Stomach (tissue), 4 donors: ENCODE results near the gene DNAJC15.

Experiments used
- EP300 ChIP-seq: sonication (generic); formaldehyde crosslinking; IDR thresholded peaks from one replicate; pipeline ENCODE4 v1.6.1; 2017; ENCODE audit warnings: antibody characterized with exemption
- TF ChIP-seq, protein P1 (sequence below), 7 experiments: fragments of 450-650 bp in 4 of 7; fragments of 200-600 bp in 3 of 7; sonication (generic) in 3 of 7; IDR thresholded peaks; one replicate each; pipeline ENCODE4 v1.5.1; 2016 to 2019; ENCODE audit warnings: antibody characterized with exemption in 7 of 7, control low read depth in 2 of 7, mild to moderate bottlenecking in 1 of 7

DNA sequence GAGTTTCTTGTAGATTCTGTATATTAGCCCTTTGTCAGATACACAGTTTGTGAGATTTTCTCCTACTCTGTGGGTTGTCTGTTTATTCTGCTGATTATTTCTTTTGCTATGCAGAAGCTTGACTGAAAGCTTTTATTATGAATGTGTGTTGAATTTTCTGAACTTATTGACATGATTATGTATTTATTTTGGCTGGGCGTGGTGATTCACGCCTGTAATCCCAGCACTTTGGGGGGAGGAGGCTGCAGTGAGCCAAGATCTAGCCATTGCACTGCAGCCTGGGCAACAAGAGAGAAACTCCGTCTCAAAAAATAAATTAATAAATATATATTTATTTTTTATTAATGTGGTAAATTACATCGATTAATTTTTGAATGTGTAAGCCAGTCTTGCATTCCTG, 78.9 kb downstream of the DNAJC15 start:
- no peak for TF ChIP-seq EP300
- TF ChIP-seq, protein P1, sequence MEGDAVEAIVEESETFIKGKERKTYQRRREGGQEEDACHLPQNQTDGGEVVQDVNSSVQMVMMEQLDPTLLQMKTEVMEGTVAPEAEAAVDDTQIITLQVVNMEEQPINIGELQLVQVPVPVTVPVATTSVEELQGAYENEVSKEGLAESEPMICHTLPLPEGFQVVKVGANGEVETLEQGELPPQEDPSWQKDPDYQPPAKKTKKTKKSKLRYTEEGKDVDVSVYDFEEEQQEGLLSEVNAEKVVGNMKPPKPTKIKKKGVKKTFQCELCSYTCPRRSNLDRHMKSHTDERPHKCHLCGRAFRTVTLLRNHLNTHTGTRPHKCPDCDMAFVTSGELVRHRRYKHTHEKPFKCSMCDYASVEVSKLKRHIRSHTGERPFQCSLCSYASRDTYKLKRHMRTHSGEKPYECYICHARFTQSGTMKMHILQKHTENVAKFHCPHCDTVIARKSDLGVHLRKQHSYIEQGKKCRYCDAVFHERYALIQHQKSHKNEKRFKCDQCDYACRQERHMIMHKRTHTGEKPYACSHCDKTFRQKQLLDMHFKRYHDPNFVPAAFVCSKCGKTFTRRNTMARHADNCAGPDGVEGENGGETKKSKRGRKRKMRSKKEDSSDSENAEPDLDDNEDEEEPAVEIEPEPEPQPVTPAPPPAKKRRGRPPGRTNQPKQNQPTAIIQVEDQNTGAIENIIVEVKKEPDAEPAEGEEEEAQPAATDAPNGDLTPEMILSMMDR (IDR thresholded peaks at IDR 0.05): no peak
